ENCODE results near the gene NEK6.

- TF ChIP-seq POLR2A (IDR thresholded peaks at IDR 0.05) (no peak), CTCF (IDR thresholded peaks at IDR 0.05) (peak; percentile 76 to 83 (median 82))
Observed at GRCh38 chr9:124320062-124320973, 62.6 kb downstream of the NEK6 start.
